Neural cell (in vitro differentiated cells): ENCODE results near the gene HCN1. TPM values are rescaled to one million over a fixed set of nuclear protein-coding genes. Genes with fewer than 3 reads are reported as not detected.

Experiments
- H2AFZ ChIP-seq: fragments of 200-600, 300-800 bp; sonication (generic), shearing (Covaris generic); 2 replicates; pipeline ENCODE4 v1.6.0; 2014; ENCODE audit warnings: low read depth, mild to moderate bottlenecking, antibody characterized with exemption, low read length, moderate library complexity
- H3F3A ChIP-seq: fragments of 200-600 bp; shearing (Covaris generic); 2 replicates; pipeline ENCODE4 v1.6.1; 2016; ENCODE audit warnings: mild to moderate bottlenecking, moderate library complexity, mixed read lengths, antibody characterized with exemption, low read length; ENCODE audit not compliant: insufficient read depth, poor library complexity, severe bottlenecking
- H3K27ac ChIP-seq: fragments of 200-600, 300-800 bp; sonication (generic), shearing (Covaris generic); 2 replicates; pipeline ENCODE4 v1.5.1; 2014; ENCODE audit warnings: mild to moderate bottlenecking, low read length, moderate library complexity
- H3K27me3 ChIP-seq: fragments of 300-800, 200-600 bp; sonication (generic), shearing (Covaris generic); 2 replicates; pipeline ENCODE4 v1.6.0; 2014; ENCODE audit warnings: mild to moderate bottlenecking, low read depth, low read length, moderate library complexity; ENCODE audit not compliant: insufficient read depth
- H3K36me3 ChIP-seq: fragments of 300-800, 200-600 bp; sonication (generic), shearing (Covaris generic); 2 replicates; pipeline ENCODE4 v1.5.1; 2014; ENCODE audit warnings: mild to moderate bottlenecking, antibody characterized with exemption, low read length, moderate library complexity; ENCODE audit not compliant: insufficient read depth
- H3K4me2 ChIP-seq: fragments of 300-800, 200-600 bp; sonication (generic), shearing (Covaris generic); 2 replicates; pipeline ENCODE4 v1.6.0; 2014; ENCODE audit warnings: mild to moderate bottlenecking, low read length
- H3K4me3 ChIP-seq: fragments of 300-800, 200-600 bp; sonication (generic), shearing (Covaris generic); 2 replicates; pipeline ENCODE4 v1.5.1; 2014; ENCODE audit warnings: mild to moderate bottlenecking, low read length, moderate library complexity
- H3K79me2 ChIP-seq: fragments of 200-600 bp; shearing (Covaris generic); replicated peaks from 2 replicates; pipeline ENCODE4 v1.6.0; 2014; ENCODE audit warnings: mild to moderate bottlenecking, low read length, moderate library complexity; ENCODE audit not compliant: insufficient read depth
- H3K9ac ChIP-seq: fragments of 300-800, 200-600 bp; sonication (generic), shearing (Covaris generic); 2 replicates; pipeline ENCODE4 v1.6.1; 2016; ENCODE audit warnings: mild to moderate bottlenecking, low read length, mixed read lengths
- H3K9me2 ChIP-seq: fragments of 200-600 bp; shearing (Covaris generic); 2 replicates; pipeline ENCODE4 v1.6.1; 2016; ENCODE audit warnings: mild to moderate bottlenecking, low read length, mixed read lengths; ENCODE audit not compliant: insufficient read depth
- H3K9me3 ChIP-seq: fragments of 200-600, 300-800 bp; sonication (generic), shearing (Covaris generic); 2 replicates; pipeline ENCODE4 v1.6.1; 2016; ENCODE audit warnings: mild to moderate bottlenecking, mixed run types, low read length, moderate library complexity, mixed read lengths
- H4K20me1 ChIP-seq: fragments of 200-600 bp; shearing (Covaris generic); 2 replicates; pipeline ENCODE4 v1.6.1; 2016; ENCODE audit warnings: mild to moderate bottlenecking, mixed run types; ENCODE audit not compliant: insufficient read depth
- CTCF ChIP-seq: fragments of 450-650 bp; IDR thresholded peaks from 2 replicates; pipeline ENCODE4 v1.5.1; 2014; ENCODE audit warnings: antibody characterized with exemption, mild to moderate bottlenecking, moderate library complexity; ENCODE audit not compliant: poor library complexity, severe bottlenecking
- EP300 ChIP-seq: fragments of 450-650 bp; conservative IDR thresholded peaks from 2 replicates; pipeline ENCODE4 v1.6.1; 2014; ENCODE audit warnings: antibody characterized with exemption, mild to moderate bottlenecking, moderate library complexity; ENCODE audit not compliant: poor library complexity, severe bottlenecking
- EZH2 ChIP-seq: fragments of 200-600, 300-800 bp; shearing (Covaris generic), sonication (generic); IDR thresholded peaks from 2 replicates; pipeline ENCODE4 v1.6.1; 2014; ENCODE audit warnings: antibody characterized with exemption, low read length, borderline replicate concordance, mild to moderate bottlenecking; ENCODE audit not compliant: insufficient read depth, poor library complexity, severe bottlenecking
- MXI1 ChIP-seq: fragments of 450-650 bp; conservative IDR thresholded peaks from 2 replicates; pipeline ENCODE4 v1.6.1; 2014; ENCODE audit warnings: antibody characterized with exemption, mild to moderate bottlenecking; ENCODE audit not compliant: poor library complexity, severe bottlenecking
- POLR2AphosphoS5 ChIP-seq: IDR thresholded peaks from 2 replicates; pipeline ENCODE4 v1.6.1; 2012
- RAD21 ChIP-seq: fragments of 450-650 bp; conservative IDR thresholded peaks from 2 replicates; pipeline ENCODE4 v1.6.1; 2014; ENCODE audit warnings: antibody characterized with exemption, mild to moderate bottlenecking, moderate library complexity
- REST ChIP-seq: IDR thresholded peaks from 2 replicates; pipeline ENCODE4 v1.6.1; 2012; ENCODE audit warnings: borderline replicate concordance
- SMC3 ChIP-seq: fragments of 450-650 bp; conservative IDR thresholded peaks from 2 replicates; pipeline ENCODE4 v1.6.1; 2014; ENCODE audit warnings: antibody characterized with exemption, mild to moderate bottlenecking, moderate library complexity; ENCODE audit not compliant: poor library complexity
- TAF1 ChIP-seq: IDR thresholded peaks from 2 replicates; pipeline ENCODE4 v1.6.1; 2012; ENCODE audit warnings: low read depth
- polyA plus RNA-seq: library from polyadenylated mRNA; depleted of rRNA; stranded (reverse); fragments of >200 nt; gene quantifications from 2 replicates; pipeline ENCODE4 v1.2.3, GENCODE V29; 2014

The HCN1 gene
- polyA plus RNA-seq, 1 donor from 2014 or later: 1.4 TPM

GRCh38 chr5:45512521-45512920 lies 183.7 kb downstream of the HCN1 start:
- TF ChIP-seq REST (no peak), RAD21 (no peak), EP300 (no peak), SMC3 (no peak), TAF1 (no peak), POLR2AphosphoS5 (no peak), EZH2 (no peak), MXI1 (no peak), CTCF (no peak)
- Histone ChIP-seq H4K20me1 (no peaks in the 10 kb centered on the region), H3K27me3 (no peaks in the 10 kb centered on the region)

GRCh38 chr5:45509371-45509770 lies 186.8 kb downstream of the HCN1 start:
- H3K27me3 ChIP-seq: no peaks in the 10 kb centered on the region
- H2AFZ ChIP-seq: no peak overlapping the region
- H3K9me2 ChIP-seq: no peaks in the 10 kb centered on the region
- no peaks in the 10 kb centered on the region for H3K36me3 ChIP-seq
- TF ChIP-seq REST (no peak), POLR2AphosphoS5 (no peak), CTCF (no peak), MXI1 (no peak), RAD21 (no peak), TAF1 (no peak), EP300 (no peak), EZH2 (no peak), SMC3 (no peak)
- H3K9me3 ChIP-seq: no peaks in the 10 kb centered on the region
- no peak overlapping the region for H3K9ac ChIP-seq
- H3K4me2 ChIP-seq: no peak overlapping the region
- no peak overlapping the region for H3K27ac ChIP-seq
- H3K79me2 ChIP-seq: no peaks in the 10 kb centered on the region
- H4K20me1 ChIP-seq: no peaks in the 10 kb centered on the region
- no peak overlapping the region for H3K4me3 ChIP-seq
- no peaks in the 10 kb centered on the region for H3F3A ChIP-seq

More at GRCh38 chr5:45512521-45512920, 183.7 kb downstream of the HCN1 start:
- H3K9me3 ChIP-seq: no peaks in the 10 kb centered on the region
- no peak overlapping the region for H3K27ac ChIP-seq
- no peak overlapping the region for H3K9ac ChIP-seq
- H3K4me2 ChIP-seq: no peak overlapping the region
- H3F3A ChIP-seq: no peaks in the 10 kb centered on the region
- H3K36me3 ChIP-seq: no peaks in the 10 kb centered on the region
- no peak overlapping the region for H2AFZ ChIP-seq
- H3K9me2 ChIP-seq: no peaks in the 10 kb centered on the region
- H3K4me3 ChIP-seq: no peak overlapping the region
- H3K79me2 ChIP-seq: no peaks in the 10 kb centered on the region
